ENCODE data around the gene FAF1. TPM values are rescaled to one million over a fixed set of nuclear protein-coding genes. Genes with fewer than 3 reads are reported as not detected.

The FAF1 gene
- total and polyA plus RNA-seq, 2 of the 8 experiments (the other 6 are each of a cell fraction or from before 2014, with no cell fraction given) = 10.8 to 65.9 TPM

DNA sequence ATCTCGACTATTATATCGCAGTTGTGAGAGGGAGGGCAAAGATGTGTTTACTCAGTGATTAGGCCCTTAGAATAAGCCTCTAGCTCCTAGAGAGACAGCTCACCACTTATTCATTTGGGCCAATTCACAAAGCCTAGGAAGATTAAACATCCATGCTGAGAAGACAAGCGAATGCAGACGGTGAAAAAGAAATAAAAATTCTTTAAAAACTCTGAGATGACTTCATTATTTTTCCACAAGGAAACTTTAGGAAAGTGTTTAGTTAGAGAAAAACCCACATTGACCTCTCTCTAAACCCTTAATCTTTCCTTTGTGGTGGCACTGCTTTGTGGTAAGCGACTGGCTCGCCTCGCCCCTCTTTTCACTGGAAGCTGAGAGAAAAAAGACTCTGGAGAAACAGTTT is 390.0 kb downstream of the FAF1 start:
- no peaks in the 10 kb centered on the region for H3K79me1 ChIP-seq (ENCODE audit: low read depth, low read length)
- no peak overlapping the region for H3K27ac ChIP-seq (ENCODE audit: low read depth, low read length)
- no peak overlapping the region for H3K4ac ChIP-seq (replicated peaks; ENCODE audit: insufficient read length, low read depth, low read length)
- FAIRE-seq = no peak
- H3K23ac ChIP-seq (ENCODE audit: insufficient read length) = no peak overlapping the region
- no peak overlapping the region for H4K8ac ChIP-seq (ENCODE audit: extremely low read depth, insufficient read depth, low read length)
- H2BK5ac ChIP-seq (ENCODE audit: low read depth, low read length) = no peak overlapping the region
- 77% methylated on average over 7 of the region's 7 CpGs; no CpG with 5 or more reads in 1 of the 2 experiments for WGBS, 2 experiments (ENCODE audit: extremely low coverage in 1 of 2, insufficient coverage in 1 of 2, insufficient read length in 1 of 2, insufficient replicate concordance in 2 of 2, low coverage in 1 of 2, low lambda C conversion rate in 2 of 2, missing lambda C conversion rate in 1 of 2)
- H3K79me2 ChIP-seq (ENCODE audit: control insufficient read depth in 1 of 2, insufficient read depth in 2 of 2, low read length in 2 of 2) = no peaks in the 10 kb centered on the region
- no peaks in the 10 kb centered on the region for H3K23me2 ChIP-seq (ENCODE audit: low read depth, low read length)
- H2AK5ac ChIP-seq (ENCODE audit: low read depth, low read length) = no peak overlapping the region
- no peaks in the 10 kb centered on the region for H4K20me1 ChIP-seq (replicated peaks in 1 of 2; ENCODE audit: control insufficient read depth in 1 of 2, insufficient read depth in 2 of 2, low read length in 2 of 2)
- no peaks in the 10 kb centered on the region for H3K36me3 ChIP-seq (ENCODE audit: control insufficient read depth in 2 of 4, insufficient read depth in 4 of 4, low read length in 3 of 4)
- ChIA-PET CTCF (ENCODE audit: partially characterized antibody) (interaction anchor here (0.6 to 1.7 kb wide), 5 partner anchors 9 to 201 kb away, joined by 3 to 4 read pairs (median 4); no protein-coding TSS in a partner anchor), POLR2A (ENCODE audit: partially characterized antibody) (no interaction called here)
- no peak overlapping the region for H2BK120ac ChIP-seq (replicated peaks; ENCODE audit: low read depth, low read length)
- H4K91ac ChIP-seq (replicated peaks; ENCODE audit: insufficient read length, low read length) = no peak overlapping the region
- TF ChIP-seq POU5F1 (IDR thresholded peaks at IDR 0.05; ENCODE audit: low read depth, low read length) (no peak), TAF7 (optimal IDR thresholded peaks at IDR 0.05; ENCODE audit: borderline replicate concordance, low read depth, low read length) (no peak), NRF1 (IDR thresholded peaks at IDR 0.05; ENCODE audit: low read depth, low read length) (no peak), BACH1 (IDR thresholded peaks at IDR 0.05; ENCODE audit: low read length) (no peak), CEBPB (IDR thresholded peaks at IDR 0.05; ENCODE audit: low read depth, low read length) (no peak), E2F6 (IDR thresholded peaks at IDR 0.05) (no peak), CHD2 (IDR thresholded peaks at IDR 0.05; ENCODE audit: low read length) (no peak), JUND (IDR thresholded peaks at IDR 0.05; ENCODE audit: low read length) (no peak), HDAC2 (IDR thresholded peaks at IDR 0.05; ENCODE audit: borderline replicate concordance in 1 of 2, low read depth in 2 of 2, low read length in 2 of 2) (no peak), POLR2AphosphoS5 (IDR thresholded peaks at IDR 0.05; ENCODE audit: low read depth, low read length) (no peak)
- H3K4me1 ChIP-seq (replicated peaks in 1 of 4; ENCODE audit: control insufficient read depth in 3 of 4, insufficient read depth in 4 of 4, low read length in 3 of 4) = peaks cover 0 to 6% (median 1%) of the 10 kb centered on the region in 4 experiments; a peak in 2 of 7 replicates
- H3K4me3 ChIP-seq (ENCODE audit: extremely low read depth in 1 of 4, insufficient read depth in 2 of 4, low read depth in 3 of 4, low read length in 4 of 4) = no peak overlapping the region
- no peaks in the 10 kb centered on the region for H3K9me3 ChIP-seq (ENCODE audit: insufficient read depth in 2 of 2, low read depth in 1 of 2, low read length in 1 of 2)
- no peak overlapping the region for H3K9ac ChIP-seq (replicated peaks in 1 of 4; ENCODE audit: extremely low read depth in 1 of 4, low read depth in 3 of 4, low read length in 3 of 4)
- no peak overlapping the region for H3K4me2 ChIP-seq (ENCODE audit: insufficient read depth in 1 of 2, low read depth in 2 of 2, low read length in 2 of 2)
- no peak overlapping the region for H2BK20ac ChIP-seq (ENCODE audit: low read length)
- no peak overlapping the region for H2BK15ac ChIP-seq (ENCODE audit: low read length)
- DNase-seq (ENCODE audit: low read depth in 1 of 2, low spot score in 2 of 2) = no peak
- no peak overlapping the region for H3K14ac ChIP-seq (ENCODE audit: insufficient read length)
- H2BK12ac ChIP-seq (ENCODE audit: low read depth, low read length) = no peak overlapping the region
- H3K27me3 ChIP-seq (replicated peaks in 1 of 4; ENCODE audit: control insufficient read depth in 3 of 4, extremely low read depth in 1 of 4, insufficient read depth in 3 of 4, low read length in 3 of 4) = no peaks in the 10 kb centered on the region
- no peak overlapping the region for H4K5ac ChIP-seq (ENCODE audit: insufficient read length, low read depth, low read length)
- no peak overlapping the region for H3K18ac ChIP-seq (ENCODE audit: extremely low read depth, low read length)
- no peak overlapping the region for H3K56ac ChIP-seq (replicated peaks; ENCODE audit: insufficient read length, low read depth, low read length)
- no peak overlapping the region for H2AFZ ChIP-seq (ENCODE audit: low read length)

Data from H1 (cell line).